Measurements from ENCODE around the gene DNAAF5.
A peak's percentile ranks its signal among the peaks of the same experiment; 100 is the strongest.
"Not testable (repeated sequence)": the region's sequence is repeated elsewhere in the genome, so short reads cannot be mapped to it uniquely, and the experiment has no call there.

DNAAF5 gene

GRCh38 chr7:748446-748845, 21.9 kb downstream of the DNAAF5 start:
- DNase-seq, result no peak

DNA sequence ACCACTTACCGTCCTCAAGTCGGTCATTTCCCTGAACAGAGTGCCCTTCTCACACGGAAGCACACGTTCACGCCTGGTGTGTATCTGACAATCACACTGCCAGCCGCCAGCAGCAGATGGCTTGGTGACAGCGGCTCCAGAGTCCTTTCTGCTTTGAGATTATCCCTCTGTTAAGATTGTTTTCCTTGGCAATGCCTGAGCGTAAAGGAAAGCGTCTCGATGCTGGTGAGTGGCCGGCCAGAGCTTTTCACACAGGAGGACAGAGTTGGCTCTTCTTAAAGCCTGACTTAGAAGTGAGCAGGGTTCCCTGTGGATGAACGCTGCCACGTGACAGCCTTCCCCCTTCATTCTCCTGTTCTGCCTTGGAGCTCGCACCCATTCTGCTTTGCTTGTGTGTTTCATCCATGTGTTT, 22.6 kb downstream of the DNAAF5 start:
- no peak for DNase-seq

GRCh38 chr7:750111-750905, 23.8 kb downstream of the DNAAF5 start:
- DNase-seq, result no peak

DNA sequence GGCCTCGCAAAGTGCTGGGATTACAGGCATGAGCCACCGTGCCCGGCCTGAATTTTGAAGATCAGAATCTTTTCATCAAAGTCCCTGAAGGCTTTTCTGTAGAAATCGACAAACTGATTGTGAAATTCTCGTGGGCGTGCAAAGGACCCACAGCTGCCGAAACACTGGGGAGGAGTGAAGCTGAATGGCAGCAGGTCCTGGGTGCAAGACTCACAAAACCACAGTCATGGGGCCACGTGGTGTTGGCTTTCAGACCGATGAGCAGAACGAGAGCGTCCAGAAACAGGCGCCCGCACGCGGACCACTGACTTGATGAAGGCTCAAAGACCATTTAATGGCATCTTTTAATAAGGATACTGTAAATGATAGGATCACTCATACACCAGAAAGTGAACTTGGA, 25.3 kb downstream of the DNAAF5 start:
- DNase-seq, result no peak

- DNase-seq, result not testable (repeated sequence)
These were observed 25.8 kb downstream of the DNAAF5 start for GRCh38 chr7:752256-752655.

- DNase-seq, result no peak
These were observed 26.7 kb downstream of the DNAAF5 start for GRCh38 chr7:753190-753589.

DNA sequence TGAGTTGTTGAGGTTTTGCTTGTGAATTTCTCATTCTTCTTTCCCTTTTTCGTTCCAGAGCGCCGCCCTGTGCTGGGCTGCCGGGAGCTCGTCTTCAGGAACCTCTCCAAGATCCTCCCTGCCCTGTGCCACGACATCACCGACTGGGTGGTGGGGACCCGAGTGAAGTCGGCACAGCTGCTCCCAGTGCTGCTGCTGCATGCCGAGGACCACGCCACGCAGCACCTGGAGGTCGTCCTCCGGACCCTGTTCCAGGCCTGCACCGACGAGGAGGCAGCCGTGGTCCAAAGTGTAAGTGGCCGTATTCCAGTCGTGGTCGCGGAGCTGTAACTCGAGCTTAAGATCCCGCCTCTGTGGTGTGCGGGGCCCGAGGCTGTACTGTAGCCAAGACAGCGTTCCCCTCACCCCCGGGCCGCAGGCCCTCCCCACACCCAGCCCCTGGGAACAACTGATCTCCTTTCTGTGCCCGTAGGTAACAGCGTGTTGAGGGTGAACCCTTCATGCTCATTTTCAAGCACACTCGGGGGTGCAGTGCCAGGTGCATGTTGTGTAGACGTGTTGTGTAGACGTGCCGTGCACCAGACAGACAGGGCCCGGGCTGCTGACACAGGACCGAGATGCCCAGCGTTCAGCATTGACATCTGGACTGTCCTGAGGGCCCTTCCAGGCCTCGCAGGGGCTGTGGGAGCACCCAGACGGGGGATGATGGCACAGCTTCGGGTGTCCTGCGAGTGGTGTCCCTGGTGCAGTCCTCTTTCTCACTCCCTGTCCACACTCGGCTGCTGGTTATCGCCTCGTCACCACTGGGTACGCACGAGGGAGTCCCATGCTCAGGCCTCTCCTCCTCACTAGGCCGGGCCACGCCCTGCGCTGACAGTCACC, 28.3 kb downstream of the DNAAF5 start:
- no peak for DNase-seq

- DNase-seq, result no peak
These were observed 28.9 kb downstream of the DNAAF5 start for GRCh38 chr7:755413-755805.

- no peak for DNase-seq
These were observed 29.9 kb downstream of the DNAAF5 start for GRCh38 chr7:756231-756927.

GRCh38 chr7:756928-757560, 30.5 kb downstream of the DNAAF5 start:
- no peak for DNase-seq

DNA sequence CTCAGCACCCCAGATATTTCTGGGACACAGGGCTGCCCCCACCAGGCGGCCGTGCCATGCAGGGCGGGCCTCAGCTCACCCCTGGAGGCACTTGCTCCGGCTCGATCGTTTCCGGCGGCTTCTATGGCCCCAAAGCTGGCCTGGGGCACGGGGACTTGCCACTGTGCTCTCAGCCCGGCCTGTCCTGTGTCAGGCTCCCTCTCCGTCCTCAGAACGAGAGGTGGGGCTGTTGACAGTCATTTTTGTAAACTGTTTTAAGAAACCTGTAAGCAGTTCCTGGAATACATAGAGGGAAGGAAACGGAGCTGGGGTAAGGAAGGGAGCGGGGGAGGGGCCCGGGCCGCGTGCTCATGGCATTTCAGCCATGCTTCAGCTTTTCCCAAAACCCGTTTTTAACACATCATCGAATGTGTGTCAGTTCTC, 31.3 kb downstream of the DNAAF5 start:
- no peak for DNase-seq

- DNase-seq, result no peak
These were observed 33.1 kb downstream of the DNAAF5 start for GRCh38 chr7:759569-759968.

GRCh38 chr7:760006-760405, 33.5 kb downstream of the DNAAF5 start:
- peak; percentile 14 for DNase-seq

GRCh38 chr7:761101-761500, 34.6 kb downstream of the DNAAF5 start:
- DNase-seq, result peak; percentile 3

DNA sequence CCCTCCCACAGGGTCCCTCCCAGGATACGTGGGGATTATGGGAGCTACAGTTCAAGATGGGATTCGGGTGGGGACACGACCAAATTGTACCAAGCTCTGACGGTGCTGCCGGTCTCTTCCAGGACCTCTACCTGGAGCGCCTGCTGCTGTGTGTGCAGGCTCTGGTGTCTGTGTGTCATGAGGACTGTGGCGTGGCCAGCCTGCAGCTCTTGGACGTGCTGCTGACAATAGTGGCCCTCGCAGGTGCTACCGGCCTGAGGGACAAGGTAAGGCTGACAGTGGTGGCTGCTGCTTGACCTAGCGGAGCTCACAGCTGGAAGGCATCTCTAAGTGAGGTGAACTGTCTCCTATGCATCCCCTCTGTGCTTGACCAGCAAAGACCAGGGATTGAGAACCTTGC, 35.1 kb downstream of the DNAAF5 start:
- DNase-seq, result peak; percentile 12

DNA sequence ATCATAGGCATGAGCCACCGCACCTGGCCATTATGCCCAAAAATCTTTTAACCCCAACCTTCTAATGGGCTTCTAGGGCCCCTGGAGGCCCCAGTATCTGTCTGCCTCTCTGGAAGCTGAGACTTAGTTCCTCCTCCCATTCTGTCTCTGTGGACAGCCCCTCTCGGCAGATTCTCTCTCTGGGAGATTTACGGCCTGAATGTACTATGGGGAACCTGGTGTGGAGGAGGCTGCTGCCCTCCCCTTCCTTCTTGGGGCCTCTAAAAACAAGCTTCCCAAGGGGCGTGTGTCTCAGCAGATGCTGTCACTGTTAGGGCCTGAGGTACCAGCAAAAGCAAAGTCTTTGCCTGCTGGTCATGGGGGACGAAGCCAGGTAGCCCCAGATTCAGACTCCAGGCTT, 36.4 kb downstream of the DNAAF5 start:
- no peak for DNase-seq

DNA sequence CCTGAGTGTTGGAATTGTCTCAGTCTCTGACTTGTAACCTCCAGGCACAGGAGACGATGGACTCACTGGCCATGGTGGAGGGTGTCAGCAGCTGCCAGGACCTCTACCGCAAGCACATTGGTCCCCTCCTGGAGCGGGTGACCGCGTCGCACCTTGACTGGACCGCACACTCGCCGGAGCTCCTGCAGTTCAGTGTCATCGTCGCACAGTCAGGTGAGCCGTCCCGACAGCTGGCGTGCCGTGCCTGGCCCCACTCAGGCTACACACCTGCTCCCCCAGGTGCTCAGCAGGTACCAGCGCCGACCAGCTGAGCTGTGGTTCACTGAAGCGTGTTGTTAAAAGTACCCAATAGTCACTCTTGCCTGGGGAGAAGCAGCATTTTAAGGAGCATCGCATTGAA, 37.3 kb downstream of the DNAAF5 start:
- no peak for DNase-seq

- no peak for DNase-seq
These were observed 38.9 kb downstream of the DNAAF5 start for GRCh38 chr7:765383-765782.

DNA sequence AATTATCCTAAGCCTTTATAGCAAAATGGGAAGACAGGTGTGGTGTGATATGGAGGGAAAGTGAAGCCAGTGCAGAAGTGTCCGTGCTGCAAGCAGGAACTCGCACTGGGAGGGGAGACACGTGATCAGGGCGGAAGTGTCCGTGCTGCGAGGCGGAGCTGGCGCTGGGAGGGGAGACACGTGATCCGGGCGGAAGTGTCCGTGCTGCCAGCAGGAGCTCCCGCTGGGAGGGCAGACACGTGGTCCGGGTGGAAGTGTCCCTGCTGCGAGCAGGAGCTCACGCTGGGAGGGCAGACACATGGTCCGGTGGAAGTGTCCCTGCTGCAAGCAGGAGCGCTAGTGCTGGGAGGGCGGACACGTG, 41.1 kb downstream of the DNAAF5 start:
- no peak for DNase-seq

DNA sequence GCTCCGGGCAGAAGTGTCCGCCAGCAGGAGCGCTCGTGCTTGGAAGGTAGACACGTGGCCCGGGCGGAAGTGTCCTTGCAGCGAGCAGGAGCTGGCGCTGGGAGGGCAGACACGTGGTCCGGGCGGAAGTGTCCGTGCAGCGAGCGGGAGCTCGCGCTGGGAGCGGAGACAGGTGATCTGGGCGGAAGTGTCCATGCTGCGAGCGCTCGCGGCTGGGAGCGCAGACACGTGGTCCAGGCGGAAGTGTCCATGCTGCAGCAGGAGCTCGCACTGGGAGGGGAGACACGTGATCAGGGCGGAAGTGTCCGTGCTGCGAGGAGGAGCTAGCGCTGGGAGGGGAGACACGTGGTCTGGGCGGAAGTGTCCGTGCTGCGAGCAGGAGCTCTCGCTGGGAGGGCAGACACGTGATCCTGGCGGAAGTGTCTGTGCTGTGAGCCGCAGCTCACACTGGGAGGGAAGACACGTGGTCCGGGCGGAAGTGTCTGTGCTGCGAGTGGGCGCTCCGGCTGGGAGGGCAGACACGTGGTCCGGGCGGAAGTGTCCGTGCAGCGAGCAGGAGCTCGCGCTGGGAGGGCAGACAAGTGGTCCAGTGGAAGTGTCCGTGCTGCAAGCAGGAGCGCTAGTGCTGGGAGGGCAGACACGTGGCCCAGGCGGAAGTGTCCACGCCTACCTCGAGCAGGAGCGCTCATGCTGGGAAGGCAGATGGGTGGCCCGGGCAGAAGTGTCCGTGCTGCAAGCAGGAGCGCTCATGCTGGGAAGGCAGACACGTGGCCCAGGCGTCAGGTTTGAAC, 41.6 kb downstream of the DNAAF5 start:
- no peak for DNase-seq

GRCh38 chr7:768881-769504, 42.5 kb downstream of the DNAAF5 start:
- no peak for DNase-seq

- no peak for DNase-seq
These were observed 43.8 kb downstream of the DNAAF5 start for GRCh38 chr7:770336-770735.
